NCI-H1930 (cell line): Measurements from ENCODE around the gene TCAP.
A peak's percentile ranks its signal among the peaks of the same experiment; 100 is the strongest.

ENCODE experiments used
- DNase-seq, 2 experiments: peaks; one replicate each; lab custom pipeline; 2025; lab: John Stamatoyannopoulos, UW

Gene TCAP

DNA sequence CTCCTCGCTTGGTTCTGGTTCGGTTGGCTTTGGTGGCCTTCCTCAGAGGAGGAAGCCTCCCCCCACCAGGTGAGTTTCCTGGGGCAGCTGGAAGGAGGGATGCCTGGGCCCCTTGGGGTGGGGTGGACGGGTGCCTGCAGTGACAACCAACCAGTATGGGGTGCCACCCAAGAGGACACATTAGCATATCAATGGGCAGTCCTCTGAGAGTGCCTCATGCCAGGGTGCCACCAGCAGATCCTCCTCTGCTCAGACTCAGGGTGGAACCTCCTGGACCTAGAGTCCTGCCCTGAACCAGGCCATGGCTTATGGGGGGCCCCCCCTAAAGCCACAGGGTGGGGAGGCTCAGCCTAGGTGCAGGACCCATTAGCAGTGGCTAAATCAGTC lies 35.7 kb upstream of the TCAP start:
- no peak for DNase-seq

GRCh38 chr17:39629898-39630297 lies 35.3 kb upstream of the TCAP start:
- DNase-seq = no peak

- no peak for DNase-seq
These were observed 33.7 kb upstream of the TCAP start for GRCh38 chr17:39631403-39631802.

DNA sequence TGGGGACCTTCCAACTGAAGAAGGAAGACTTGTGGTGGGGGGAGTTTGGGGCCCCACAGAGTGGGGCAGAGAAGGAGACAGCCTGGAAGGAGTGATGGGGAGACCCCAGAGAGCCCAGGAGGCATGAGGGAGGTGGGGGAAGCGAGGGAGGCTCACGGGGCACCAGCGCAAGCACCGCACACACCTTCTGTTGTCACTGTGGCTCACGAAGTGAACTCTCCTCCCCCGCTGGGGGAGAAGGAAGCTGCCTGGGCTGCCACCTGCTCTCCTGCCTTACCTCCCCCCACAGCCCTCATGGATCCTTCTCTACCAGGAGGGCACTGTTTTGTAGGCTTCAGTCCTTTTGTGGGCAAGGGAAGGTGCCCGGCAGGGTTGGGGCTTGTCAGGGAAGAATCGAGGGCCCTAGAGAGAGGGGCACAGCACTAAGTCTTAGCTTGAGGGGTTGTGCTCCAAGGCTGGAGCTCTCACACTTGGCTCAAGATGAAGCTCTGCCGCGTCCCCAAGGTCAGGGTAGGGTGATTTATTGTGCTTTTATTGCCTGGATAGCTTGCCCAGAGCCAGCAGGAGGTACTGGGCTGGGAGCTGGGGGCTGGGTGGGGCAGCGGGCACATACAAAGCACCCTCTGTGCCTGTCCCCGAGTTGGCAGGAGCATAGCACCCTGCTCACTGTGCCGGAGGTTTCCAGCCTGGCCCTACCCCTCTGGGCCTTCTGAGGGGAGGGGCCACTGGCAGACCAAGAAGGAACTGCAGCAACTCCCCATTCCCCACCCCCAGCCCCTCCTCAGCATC lies 32.8 kb upstream of the TCAP start:
- DNase-seq = no peak

DNA sequence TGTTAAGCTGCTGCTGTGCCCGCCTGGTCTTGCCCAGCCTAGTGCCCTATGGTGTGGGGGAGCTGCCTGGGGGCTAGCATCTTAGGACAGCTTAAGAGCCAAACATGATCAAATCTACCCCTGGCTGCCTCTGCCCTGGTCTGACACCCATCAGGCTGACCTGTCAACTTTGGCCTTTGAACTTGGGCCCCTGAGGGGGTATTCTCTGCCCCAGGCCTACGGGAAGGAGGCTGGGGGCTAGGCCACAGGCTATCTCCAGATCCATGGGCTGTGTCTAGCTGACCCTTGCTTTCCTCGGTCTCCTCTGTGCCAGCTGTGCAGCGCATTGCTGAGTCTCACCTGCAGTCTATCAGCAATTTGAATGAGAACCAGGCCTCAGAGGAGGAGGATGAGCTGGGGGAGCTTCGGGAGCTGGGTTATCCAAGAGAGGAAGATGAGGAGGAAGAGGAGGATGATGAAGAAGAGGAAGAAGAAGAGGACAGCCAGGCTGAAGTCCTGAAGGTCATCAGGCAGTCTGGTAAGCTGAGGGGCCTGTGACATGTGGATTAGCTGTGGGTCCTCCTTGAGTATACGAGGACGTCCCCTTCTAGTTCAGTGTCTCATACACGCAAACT lies 31.5 kb upstream of the TCAP start:
- DNase-seq = no peak

DNA sequence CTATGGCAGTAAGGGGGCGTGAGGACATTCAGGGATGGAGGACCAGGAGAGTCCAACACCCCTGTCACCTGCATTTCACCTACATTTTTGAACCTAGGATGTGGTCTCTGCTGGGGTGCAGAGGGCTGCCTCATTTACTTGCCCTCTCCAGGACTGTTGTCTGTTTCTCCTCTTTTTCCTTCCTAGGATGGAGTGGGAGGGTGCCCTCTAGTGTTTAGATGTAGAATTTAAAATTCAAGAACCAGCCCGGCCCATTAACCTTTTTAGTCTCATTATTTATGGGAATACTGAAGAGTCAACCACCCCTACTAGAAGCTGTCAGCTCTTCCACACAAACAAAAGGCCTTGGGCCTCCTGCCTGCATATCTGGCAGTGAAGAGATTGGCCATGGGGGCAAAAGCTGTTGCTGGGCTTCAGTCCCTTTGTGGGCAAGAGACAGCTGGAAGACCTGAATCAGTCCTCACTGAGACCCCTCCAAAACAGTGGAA lies 30.7 kb upstream of the TCAP start:
- peak in 1 of 2 experiments; percentile 29 for DNase-seq

- no peak for DNase-seq
These were observed 29.5 kb upstream of the TCAP start for GRCh38 chr17:39635614-39636176.

DNA sequence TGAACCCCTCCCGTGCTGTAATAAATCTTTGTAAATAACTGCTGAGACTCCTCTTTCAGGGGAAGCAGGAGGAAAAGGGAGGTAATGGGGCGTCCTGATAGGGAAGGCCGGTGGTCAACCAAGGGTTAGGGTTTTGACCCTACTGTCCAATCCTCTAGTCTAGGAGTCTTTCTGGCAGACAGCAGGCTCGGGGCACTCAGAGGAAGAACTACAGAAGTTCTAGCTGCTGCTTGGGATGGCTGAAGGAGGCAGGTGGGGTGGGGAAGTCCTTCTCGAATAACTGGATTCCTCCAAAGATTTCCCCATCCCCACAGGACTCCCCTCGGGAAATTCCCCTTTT lies 28.6 kb upstream of the TCAP start:
- no peak for DNase-seq

GRCh38 chr17:39636927-39637736 lies 28.0 kb upstream of the TCAP start, which contains the start of gene STARD3:
Gene STARD3, plus strand, starts transcription at chr17:39637144. Its CDS starts 16,388 bp downstream, at chr17:39653532.
- DNase-seq = peak; percentile 59 to 75

- no peak for DNase-seq
These were observed 26.8 kb upstream of the TCAP start for GRCh38 chr17:39638317-39638716.

DNA sequence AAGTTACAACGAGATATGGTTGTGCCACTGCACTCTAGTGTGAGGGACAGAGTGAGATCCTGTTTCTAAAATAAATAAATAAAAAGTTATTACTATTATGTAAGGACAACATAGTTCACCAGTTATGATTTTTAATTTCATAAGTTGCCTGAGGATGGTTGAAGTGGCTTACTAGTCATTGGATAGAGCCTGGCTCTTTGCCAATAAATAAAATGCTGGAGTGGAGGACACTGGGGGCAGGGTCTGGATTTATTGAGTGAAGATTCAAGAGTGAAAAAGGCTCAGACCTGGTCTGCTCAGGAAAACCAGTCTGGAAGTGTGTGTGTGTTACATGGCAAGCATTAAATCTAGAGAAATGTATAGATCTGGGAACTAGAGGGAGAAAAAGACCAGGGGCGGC lies 26.1 kb upstream of the TCAP start:
- DNase-seq = no peak

DNA sequence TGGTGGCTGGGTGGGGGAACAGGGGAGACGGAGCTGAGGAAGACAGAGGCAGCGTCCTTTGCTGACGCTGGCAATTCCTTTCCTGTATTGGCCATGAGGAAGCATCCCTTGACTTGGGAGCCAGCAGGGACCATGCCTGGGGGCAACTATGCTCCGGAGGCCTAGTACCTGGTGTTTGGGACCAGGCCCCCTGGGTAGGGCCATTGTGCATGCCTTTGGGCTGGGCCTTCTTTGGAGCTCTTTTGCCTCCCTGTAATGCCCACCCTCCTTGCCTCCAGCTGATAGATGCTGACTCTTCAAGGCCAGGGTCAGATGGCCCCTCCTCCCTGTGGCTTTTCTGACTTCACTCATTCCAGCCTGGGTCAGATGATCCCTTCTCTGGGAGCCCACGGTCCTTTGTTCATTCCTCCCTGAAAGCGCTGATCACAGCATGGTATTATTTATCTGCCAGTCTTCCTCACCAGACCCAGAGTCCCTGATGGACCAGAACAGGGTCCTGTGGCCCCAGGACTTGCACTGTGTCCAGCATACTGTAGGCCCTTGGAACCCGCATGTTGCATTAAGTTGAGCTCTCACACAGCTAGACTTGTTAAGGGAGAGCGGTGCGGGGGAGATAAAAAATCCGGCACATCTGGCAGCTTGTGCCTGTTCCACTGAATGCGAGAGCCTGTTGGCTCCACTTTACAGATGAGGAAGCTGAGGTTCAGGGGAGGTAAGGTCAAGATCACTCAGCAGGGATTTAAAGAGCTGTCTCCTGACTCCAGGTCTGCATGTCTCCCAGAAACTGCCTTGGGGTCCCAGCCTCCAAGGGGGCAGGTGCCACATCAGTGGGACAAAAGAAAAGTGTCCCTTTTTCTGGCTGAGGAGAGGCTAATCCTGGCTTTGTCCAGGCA lies 25.3 kb upstream of the TCAP start:
- DNase-seq = no peak

GRCh38 chr17:39640591-39641031 lies 24.5 kb upstream of the TCAP start:
- no peak for DNase-seq

DNA sequence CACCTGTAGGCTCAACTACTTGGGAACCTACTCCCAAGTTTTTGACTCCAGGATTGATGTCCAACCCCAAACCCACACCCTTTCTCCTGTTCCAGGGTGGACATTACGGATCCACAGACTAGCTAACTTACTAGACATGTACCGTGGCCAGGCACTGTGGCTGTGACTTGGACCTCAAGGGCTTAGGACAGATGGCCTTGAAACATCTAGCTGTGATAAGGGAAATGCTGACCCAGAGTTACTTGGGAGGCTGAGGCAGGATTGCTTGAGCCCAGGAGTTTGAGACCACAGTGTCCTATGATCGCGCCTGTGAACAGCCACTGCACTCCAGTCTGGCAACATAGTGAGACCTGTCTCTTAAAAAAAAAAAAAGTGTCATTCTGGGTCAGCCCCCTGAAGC lies 24.1 kb upstream of the TCAP start:
- no peak for DNase-seq

DNA sequence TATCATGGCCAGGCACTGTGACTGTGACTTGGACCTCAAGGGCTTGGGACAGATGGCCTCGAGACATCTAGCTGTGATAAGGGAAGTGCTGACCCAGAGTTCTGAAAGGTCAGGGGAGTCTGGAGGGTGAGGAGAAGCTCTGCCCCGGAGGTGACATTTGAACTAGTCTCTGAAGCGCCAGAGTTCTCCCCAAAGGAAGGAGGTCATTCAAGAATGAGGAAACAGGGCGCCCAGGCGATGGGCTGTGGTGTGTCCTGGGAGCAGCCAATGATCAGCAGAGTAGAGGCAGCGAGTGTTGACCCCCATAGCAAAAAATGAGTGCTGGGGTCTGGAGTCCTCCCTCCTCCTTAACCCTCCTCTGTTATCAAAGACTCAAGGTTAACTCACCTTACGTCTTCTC lies 23.3 kb upstream of the TCAP start:
- DNase-seq = no peak

DNA sequence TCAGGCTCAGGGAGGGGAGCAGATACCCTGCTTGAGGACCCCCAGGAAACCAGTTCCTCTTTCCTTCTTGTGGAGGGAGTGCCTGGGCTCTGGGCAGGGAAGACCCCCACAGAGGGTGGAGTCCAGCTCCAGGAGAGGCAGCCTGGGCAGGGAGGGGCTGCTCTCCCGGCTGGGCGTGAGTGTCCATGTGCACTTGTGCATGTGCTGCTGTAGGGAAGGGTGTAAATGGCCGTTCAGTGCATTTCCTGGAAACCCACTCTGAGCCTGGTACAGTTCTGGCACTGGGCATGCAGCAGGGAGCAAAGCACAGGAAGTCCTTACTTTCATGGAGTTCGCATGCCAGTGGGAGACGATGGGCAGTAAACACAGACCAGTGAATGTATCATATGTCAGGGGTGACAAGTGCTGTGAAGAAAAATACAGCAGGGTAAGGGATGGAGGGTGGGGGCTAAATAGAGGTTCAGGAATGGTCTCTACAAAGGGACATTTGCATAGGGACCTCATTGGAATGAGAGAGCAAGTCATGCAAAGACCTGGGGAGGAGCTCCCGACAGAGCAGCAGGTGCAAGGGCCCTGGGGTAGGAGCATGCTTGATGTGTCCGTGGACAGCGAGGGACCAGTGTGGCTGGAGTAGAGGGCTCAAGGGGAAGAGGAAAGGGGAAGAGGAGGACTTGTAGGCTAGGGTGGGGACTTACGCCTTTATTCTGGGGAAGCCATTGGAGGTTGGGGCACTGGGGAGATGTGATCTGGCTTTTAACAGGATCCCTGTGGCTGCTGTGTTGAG lies 22.7 kb upstream of the TCAP start:
- no peak for DNase-seq

GRCh38 chr17:39643271-39643670 lies 21.9 kb upstream of the TCAP start:
- DNase-seq = no peak

DNA sequence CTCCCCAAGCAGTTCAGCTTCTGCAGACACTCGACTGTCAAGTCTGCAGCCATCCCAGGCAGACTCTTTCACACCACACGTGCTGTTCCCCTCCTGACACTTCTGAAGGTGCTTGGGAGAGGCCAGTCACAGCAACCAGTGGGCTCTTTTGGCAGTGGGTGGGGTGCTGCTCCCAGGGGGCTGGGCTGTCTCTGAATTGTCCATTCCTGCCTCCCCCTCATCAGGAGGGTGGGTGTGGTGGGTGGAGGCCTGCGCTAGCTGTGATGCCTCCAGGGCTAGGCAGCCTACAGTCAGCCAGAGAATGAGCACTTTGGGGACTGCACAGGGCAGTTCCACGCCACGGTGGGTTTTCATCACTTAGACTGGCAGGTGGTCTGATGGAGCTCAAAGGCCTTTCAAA lies 17.9 kb upstream of the TCAP start:
- no peak for DNase-seq

- no peak for DNase-seq
These were observed 16.4 kb upstream of the TCAP start for GRCh38 chr17:39648616-39649366.

DNA sequence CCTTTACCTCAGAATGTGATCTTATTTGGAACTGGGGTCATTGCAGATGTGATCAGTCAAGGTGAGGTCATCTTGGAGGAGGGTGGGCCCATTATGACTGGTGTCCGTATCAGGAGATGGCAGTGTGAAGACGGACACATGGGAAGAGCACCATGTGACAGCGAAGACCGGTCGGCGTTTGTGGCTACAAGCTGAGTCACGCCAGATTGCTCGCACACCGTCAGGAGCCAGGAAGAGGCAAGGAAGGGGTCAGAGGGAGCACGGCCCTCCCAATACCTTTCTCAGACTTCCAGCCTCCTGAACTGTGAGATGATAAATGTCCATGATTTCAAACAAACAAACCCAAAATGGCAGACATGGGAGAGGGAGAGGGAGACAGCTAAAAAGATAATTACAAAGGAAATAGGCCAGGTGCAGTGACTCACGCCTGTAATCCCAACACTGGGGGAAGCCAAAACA lies 15.0 kb upstream of the TCAP start:
- DNase-seq = no peak
